Breast epithelium (tissue), 4 donors: ENCODE results near the gene SYK. TPM values are rescaled to one million over a fixed set of nuclear protein-coding genes. Genes with fewer than 3 reads are reported as not detected.

Experiments used
- DNase-seq, 2 donors: peaks; one replicate each; pipeline ENCODE4 v3.0.0-alpha.2; 2019; ENCODE audit warnings: low spot score in 2 of 2
- H3K27ac ChIP-seq, 2 donors: fragments of 200-600 bp; sonication (generic) in 1 of 2; one replicate each; pipeline ENCODE4 v1.5.1; 2016 to 2019; ENCODE audit warnings: mild to moderate bottlenecking in 1 of 2
- H3K27me3 ChIP-seq, 2 donors: fragments of 200-600 bp; sonication (generic) in 1 of 2; one replicate each; pipeline versions ENCODE4 v1.5.1 to v1.6.0; 2017 to 2019; ENCODE audit warnings: control low read depth in 1 of 2, mild to moderate bottlenecking in 1 of 2
- H3K36me3 ChIP-seq: fragments of 200-600 bp; one replicate; pipeline ENCODE4 v1.5.1; 2019
- H3K4me1 ChIP-seq, 2 donors: fragments of 200-600 bp; sonication (generic); one replicate each; pipeline ENCODE4 v1.5.1; 2016 to 2019; ENCODE audit warnings: control low read depth in 1 of 2
- H3K4me3 ChIP-seq, 3 donors: fragments of 200-600 bp; sonication (generic); 1 replicate in 2 of 3; 2 replicates in 1 of 3; pipeline ENCODE4 v1.5.1; 2016 to 2019; ENCODE audit warnings: mild to moderate bottlenecking in 3 of 3, moderate library complexity in 2 of 3
- H3K9me3 ChIP-seq, 2 donors: fragments of 200-600 bp; sonication (generic) in 1 of 2; one replicate each; pipeline ENCODE4 v1.5.1; 2016 to 2019; ENCODE audit warnings: control low read depth in 1 of 2
- CTCF ChIP-seq, 3 donors: fragments of 450-650 bp; IDR thresholded peaks; one replicate each; pipeline ENCODE4 v1.5.1; 2016 to 2017; ENCODE audit warnings: antibody characterized with exemption in 3 of 3, mild to moderate bottlenecking in 3 of 3, moderate library complexity in 3 of 3
- POLR2A ChIP-seq: fragments of 450-650 bp; IDR thresholded peaks from one replicate; pipeline ENCODE4 v1.6.1; 2016; ENCODE audit warnings: antibody characterized with exemption, mild to moderate bottlenecking, moderate library complexity
- POLR2AphosphoS5 ChIP-seq, 3 donors: sonication (generic); formaldehyde crosslinking; IDR thresholded peaks; one replicate each; pipeline ENCODE4 v1.6.1; 2017; ENCODE audit warnings: antibody characterized with exemption in 3 of 3
- intact Hi-C: fragments of 100-400 bp; cut with DNase I; formaldehyde crosslinking; loops from one replicate; pipeline ENCODE4 v1.15.1; 2023; ENCODE audit warnings: low total_unique reads
- total RNA-seq, 3 donors: library from RNA; depleted of rRNA; stranded (reverse); fragments of >200 nt; gene quantifications; one replicate each; pipeline ENCODE4 v1.1.0, GENCODE V29; 2016

The SYK gene
- total RNA-seq, 3 donors from 2014 or later, result 11.8 to 37.8 (median 25.9) TPM

DNA sequence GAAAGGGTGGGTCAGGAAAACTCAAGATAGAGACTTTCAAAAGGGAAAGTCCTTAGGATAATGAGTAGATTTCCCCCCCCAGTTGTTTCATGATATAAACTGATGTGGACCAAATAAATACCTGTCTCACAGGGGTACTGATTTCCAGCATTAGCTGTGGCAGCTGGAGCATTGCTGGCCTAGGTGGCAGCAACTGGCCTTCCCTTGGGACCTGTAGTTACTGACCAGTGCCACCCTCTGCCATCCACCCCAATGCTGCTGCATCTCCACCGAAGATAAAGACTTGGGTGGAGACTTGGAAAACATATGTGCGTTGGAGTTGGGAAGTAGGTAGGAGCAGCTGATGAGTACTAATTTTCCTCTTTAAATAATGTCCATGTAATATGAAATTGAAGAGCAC is 71.8 kb downstream of the SYK start:
- H3K4me3 ChIP-seq, result no peak overlapping the region
- intact Hi-C loops, result no loop called here
- no peaks in the 10 kb centered on the region for H3K27me3 ChIP-seq
- no peak for DNase-seq
- no peaks in the 10 kb centered on the region for H3K9me3 ChIP-seq
- no peaks in the 10 kb centered on the region for H3K4me1 ChIP-seq
- H3K36me3 ChIP-seq, result no peaks in the 10 kb centered on the region
- no peak overlapping the region for H3K27ac ChIP-seq
- no peak for TF ChIP-seq POLR2A
- no peak for TF ChIP-seq POLR2AphosphoS5 (IDR thresholded peaks at IDR 0.05)
- TF ChIP-seq CTCF (IDR thresholded peaks at IDR 0.05), result no peak

GRCh38 chr9:90874194-90874593 is 72.6 kb downstream of the SYK start:
- Histone ChIP-seq H3K4me3 (no peak overlapping the region), H3K27me3 (no peaks in the 10 kb centered on the region), H3K9me3 (no peaks in the 10 kb centered on the region), H3K27ac (no peak overlapping the region), H3K4me1 (no peaks in the 10 kb centered on the region), H3K36me3 (no peaks in the 10 kb centered on the region)
- no peak for DNase-seq
- intact Hi-C loops, result no loop called here
- no peak for TF ChIP-seq POLR2AphosphoS5 (IDR thresholded peaks at IDR 0.05)
- no peak for TF ChIP-seq POLR2A
- TF ChIP-seq CTCF (IDR thresholded peaks at IDR 0.05), result no peak

- Histone ChIP-seq H3K27ac (no peak overlapping the region), H3K27me3 (no peaks in the 10 kb centered on the region), H3K9me3 (no peaks in the 10 kb centered on the region), H3K4me3 (no peak overlapping the region), H3K36me3 (no peaks in the 10 kb centered on the region), H3K4me1 (no peaks in the 10 kb centered on the region)
- TF ChIP-seq POLR2A, result no peak
- TF ChIP-seq POLR2AphosphoS5 (IDR thresholded peaks at IDR 0.05), result no peak
- intact Hi-C loops, result no loop called here
- DNase-seq, result no peak
Observed at GRCh38 chr9:90878562-90878961, 76.9 kb downstream of the SYK start.

DNA sequence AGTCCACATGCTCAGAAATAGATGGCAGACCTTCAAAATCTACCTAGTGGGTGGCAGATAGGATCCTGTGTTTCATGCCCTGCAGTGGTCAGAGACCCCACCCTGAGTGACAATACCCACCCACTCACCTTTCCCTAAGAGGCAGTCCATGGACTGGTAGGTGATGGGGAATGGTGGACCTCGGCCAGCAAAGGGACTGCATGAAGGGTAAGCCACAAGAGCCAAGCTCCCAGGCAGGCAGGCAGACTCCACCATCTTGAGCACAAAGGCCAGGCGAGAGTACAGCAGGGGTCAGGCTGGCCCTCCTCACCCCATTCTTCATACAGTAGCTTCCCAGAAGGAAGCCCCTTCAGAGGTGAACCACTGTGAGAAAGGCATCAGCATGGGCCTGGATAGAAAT is 78.4 kb downstream of the SYK start:
- no peak overlapping the region for H3K4me3 ChIP-seq
- no peaks in the 10 kb centered on the region for H3K27me3 ChIP-seq
- DNase-seq, result no peak
- H3K9me3 ChIP-seq, result no peaks in the 10 kb centered on the region
- intact Hi-C loops, result loop anchor here (5.0 kb wide), 1 partner anchor 737 kb away; no protein-coding TSS in a partner anchor
- H3K27ac ChIP-seq, result no peak overlapping the region
- H3K4me1 ChIP-seq, result no peaks in the 10 kb centered on the region
- TF ChIP-seq CTCF (IDR thresholded peaks at IDR 0.05) (no peak), POLR2AphosphoS5 (IDR thresholded peaks at IDR 0.05) (no peak), POLR2A (no peak)
- H3K36me3 ChIP-seq, result no peaks in the 10 kb centered on the region

DNA sequence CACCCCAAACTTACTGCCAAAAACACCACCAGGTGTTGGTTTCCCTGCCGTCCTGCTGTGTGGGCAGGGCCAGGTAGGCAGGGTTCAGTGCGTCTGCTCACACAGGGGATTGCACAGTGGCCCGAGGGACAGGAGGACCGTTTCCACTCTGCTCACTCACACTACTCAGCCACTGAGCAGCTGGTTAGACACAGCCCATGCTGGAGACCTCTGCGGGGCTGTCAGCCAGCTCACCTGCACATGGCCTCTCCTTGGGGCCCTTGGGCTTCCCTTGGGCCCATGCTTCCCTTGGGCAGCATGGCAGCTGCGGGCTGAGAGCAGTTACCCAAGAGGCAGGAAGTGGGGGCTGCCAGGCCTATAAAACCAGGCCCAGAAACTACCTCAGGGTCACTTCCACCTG is 79.0 kb downstream of the SYK start:
- no peak for DNase-seq
- no peak overlapping the region for H3K27ac ChIP-seq

More for the DNA sequence above, 79.0 kb downstream of the SYK start:
- intact Hi-C loops, result loop anchor here (5.0 kb wide), 1 partner anchor 737 kb away; no protein-coding TSS in a partner anchor
- Histone ChIP-seq H3K4me1 (no peaks in the 10 kb centered on the region), H3K9me3 (peaks cover 0 to 5% of the 10 kb centered on the region in 2 donors), H3K36me3 (no peaks in the 10 kb centered on the region), H3K4me3 (no peak overlapping the region), H3K27me3 (no peaks in the 10 kb centered on the region)
- TF ChIP-seq POLR2AphosphoS5 (IDR thresholded peaks at IDR 0.05), result no peak
- TF ChIP-seq CTCF (IDR thresholded peaks at IDR 0.05), result no peak
- no peak for TF ChIP-seq POLR2A
